Measurements from ENCODE around the gene PSG3.
"Not testable (repeated sequence)": the region's sequence is repeated elsewhere in the genome, so short reads cannot be mapped to it uniquely, and the experiment has no call there.

DNA sequence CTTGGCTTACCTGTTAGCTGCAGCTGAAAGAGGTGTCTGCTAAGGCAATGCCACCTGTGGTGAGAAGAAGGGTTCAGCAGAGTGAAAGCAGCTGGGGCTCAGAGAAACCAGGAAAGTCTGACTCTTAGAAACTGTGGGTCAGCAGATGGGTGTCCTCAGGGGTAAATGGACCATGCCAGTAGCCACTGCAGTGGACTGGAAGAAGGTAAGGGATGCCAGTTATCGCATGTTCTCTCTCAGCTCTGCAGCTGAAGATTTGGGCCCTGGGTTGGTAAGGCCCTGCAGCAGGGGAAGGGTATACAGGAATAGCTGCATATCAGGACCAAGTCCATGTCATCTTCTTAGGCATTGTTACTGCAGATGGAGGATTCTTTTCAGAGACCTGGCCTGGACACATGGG, 12.0 kb upstream of the PSG3 start:
- not testable (repeated sequence) for TF ChIP-seq EZH2 (IDR thresholded peaks at IDR 0.05; ENCODE audit: low read depth)
- TF ChIP-seq, protein P1, sequence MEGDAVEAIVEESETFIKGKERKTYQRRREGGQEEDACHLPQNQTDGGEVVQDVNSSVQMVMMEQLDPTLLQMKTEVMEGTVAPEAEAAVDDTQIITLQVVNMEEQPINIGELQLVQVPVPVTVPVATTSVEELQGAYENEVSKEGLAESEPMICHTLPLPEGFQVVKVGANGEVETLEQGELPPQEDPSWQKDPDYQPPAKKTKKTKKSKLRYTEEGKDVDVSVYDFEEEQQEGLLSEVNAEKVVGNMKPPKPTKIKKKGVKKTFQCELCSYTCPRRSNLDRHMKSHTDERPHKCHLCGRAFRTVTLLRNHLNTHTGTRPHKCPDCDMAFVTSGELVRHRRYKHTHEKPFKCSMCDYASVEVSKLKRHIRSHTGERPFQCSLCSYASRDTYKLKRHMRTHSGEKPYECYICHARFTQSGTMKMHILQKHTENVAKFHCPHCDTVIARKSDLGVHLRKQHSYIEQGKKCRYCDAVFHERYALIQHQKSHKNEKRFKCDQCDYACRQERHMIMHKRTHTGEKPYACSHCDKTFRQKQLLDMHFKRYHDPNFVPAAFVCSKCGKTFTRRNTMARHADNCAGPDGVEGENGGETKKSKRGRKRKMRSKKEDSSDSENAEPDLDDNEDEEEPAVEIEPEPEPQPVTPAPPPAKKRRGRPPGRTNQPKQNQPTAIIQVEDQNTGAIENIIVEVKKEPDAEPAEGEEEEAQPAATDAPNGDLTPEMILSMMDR (conservative IDR thresholded peaks at IDR 0.05): not testable (repeated sequence)
